B cell (primary cell): ENCODE data around the gene UNC119. TPM values are rescaled to one million over a fixed set of nuclear protein-coding genes. Genes with fewer than 3 reads are reported as not detected.

ENCODE experiments used
- ATAC-seq: fragments of 200-7000 bp; cut with Tn5 transposase; one replicate; pipeline ENCODE4 v1.10.0; 2021; ENCODE audit warnings: low read depth, mild to moderate bottlenecking, moderate number of reproducible peaks, moderate library complexity
- CTCF ChIA-PET: fragments of 350-600 bp; sonication (Branson Sonifier 250); formaldehyde crosslinking; loops from one replicate; lab custom pipeline; 2021; ENCODE audit warnings: antibody characterized with exemption, inconsistent platforms; lab: Charles Lee
- POLR2A ChIA-PET: fragments of 350-600 bp; sonication (Branson Sonifier 250); formaldehyde crosslinking; loops from one replicate; lab custom pipeline; 2021; ENCODE audit warnings: antibody characterized with exemption; lab: Charles Lee
- DNase-seq: peaks from one replicate; pipeline ENCODE4 v3.0.0; 2013
- H2AFZ ChIP-seq: 2 replicates; pipeline ENCODE4 v1.6.1; 2012; ENCODE audit warnings: mild to moderate bottlenecking, low read depth, low read length; ENCODE audit not compliant: insufficient read depth, poor library complexity, severe bottlenecking
- H3K27ac ChIP-seq, 2 donors: 1 replicate in 1 of 2; 2 replicates in 1 of 2; pipeline ENCODE4 v1.5.1; 2012 to 2013; ENCODE audit warnings: low read length in 2 of 2, mild to moderate bottlenecking in 2 of 2, moderate library complexity in 1 of 2
- H3K27me3 ChIP-seq, 4 experiments: fragments of 200-600 bp in 1 of 4; sonication (generic) in 1 of 4; replicated peaks in 1 of 4; 1 replicate in 2 of 4; 2 replicates in 2 of 4; pipeline versions ENCODE4 v1.6.1 to v1.7.0; 2013 to 2016; ENCODE audit warnings: low read length in 3 of 4, mild to moderate bottlenecking in 2 of 4, mixed read lengths in 1 of 4, moderate library complexity in 1 of 4; ENCODE audit not compliant: insufficient read depth in 4 of 4, control insufficient read depth in 3 of 4; ENCODE audit errors: control extremely low read depth in 1 of 4
- H3K36me3 ChIP-seq, 2 experiments: replicated peaks in 1 of 2; 1 replicate in 1 of 2; 2 replicates in 1 of 2; pipeline versions ENCODE4 v1.6.1 to v1.7.1; 2013; ENCODE audit warnings: low read length in 1 of 2; ENCODE audit not compliant: insufficient read depth in 2 of 2, control insufficient read depth in 1 of 2; ENCODE audit errors: control extremely low read depth in 1 of 2, extremely low read depth in 1 of 2
- H3K4me1 ChIP-seq, 2 donors: fragments of 200-600 bp in 1 of 2; sonication (generic) in 1 of 2; 1 replicate in 1 of 2; 2 replicates in 1 of 2; pipeline versions ENCODE4 v1.5.1 to v1.6.1; 2013 to 2017; ENCODE audit warnings: low read length in 2 of 2; ENCODE audit not compliant: control insufficient read depth in 2 of 2, insufficient read depth in 2 of 2
- H3K4me2 ChIP-seq: replicated peaks from 2 replicates; pipeline ENCODE3; 2012; ENCODE audit warnings: mild to moderate bottlenecking, low read depth, low read length; ENCODE audit not compliant: poor library complexity, severe bottlenecking
- H3K4me3 ChIP-seq, 5 experiments: fragments of 200-600 bp in 1 of 5; sonication (generic) in 1 of 5; 1 replicate in 3 of 5; 2 replicates in 2 of 5; pipeline versions ENCODE4 v1.5.1 to v1.7.0; 2011 to 2016; ENCODE audit warnings: low read length in 4 of 5, mild to moderate bottlenecking in 4 of 5, low read depth in 2 of 5, control low read depth in 1 of 5, moderate library complexity in 1 of 5; ENCODE audit not compliant: insufficient read depth in 1 of 5; ENCODE audit errors: control extremely low read depth in 1 of 5, extremely low read depth in 1 of 5
- H3K79me2 ChIP-seq: fragments of 200-600 bp; sonication (generic); one replicate; pipeline ENCODE4 v1.6.0; 2016; ENCODE audit warnings: low read length; ENCODE audit not compliant: control insufficient read depth, insufficient read depth
- H3K9ac ChIP-seq: fragments of 200-600 bp; sonication (generic); 2 replicates; pipeline ENCODE4 v1.6.1; 2017; ENCODE audit warnings: mild to moderate bottlenecking, low read length, moderate library complexity
- H3K9me3 ChIP-seq, 3 donors: one replicate each; pipeline versions ENCODE4 v1.6.1 to v1.7.1; 2013; ENCODE audit warnings: low read length in 2 of 3; ENCODE audit not compliant: control insufficient read depth in 2 of 3, insufficient read depth in 1 of 3; ENCODE audit errors: control extremely low read depth in 1 of 3
- H4K20me1 ChIP-seq: 2 replicates; pipeline ENCODE4 v1.6.0; 2012; ENCODE audit warnings: mild to moderate bottlenecking, low read length; ENCODE audit not compliant: insufficient read depth, control insufficient read depth, poor library complexity, severe bottlenecking
- H3K27ac Mint-ChIP-seq: one replicate; pipeline ENCODE4 v1.8.0; 2021; ENCODE audit warnings: mixed read lengths
- H3K27me3 Mint-ChIP-seq: one replicate; pipeline ENCODE4 v1.8.0; 2021; ENCODE audit warnings: mixed read lengths
- H3K4me1 Mint-ChIP-seq: one replicate; pipeline ENCODE4 v1.8.0; 2021; ENCODE audit warnings: mixed read lengths
- H3K4me3 Mint-ChIP-seq: one replicate; pipeline ENCODE4 v1.8.0; 2021; ENCODE audit warnings: mixed read lengths
- H3K9me3 Mint-ChIP-seq: one replicate; pipeline ENCODE4 v1.8.0; 2022; ENCODE audit warnings: mixed read lengths; ENCODE audit not compliant: insufficient read depth
- EZH2 ChIP-seq: IDR thresholded peaks from 2 replicates; pipeline ENCODE4 v1.6.1; 2012; ENCODE audit warnings: borderline replicate concordance, low read depth, mild to moderate bottlenecking, moderate library complexity, low read length; ENCODE audit not compliant: insufficient read depth, poor library complexity, severe bottlenecking
- WGBS: methylation state at CpG from one replicate; pipeline ENCODE4 v1.1.5; 2013; ENCODE audit warnings: missing lambda C conversion rate; ENCODE audit not compliant: insufficient coverage; 5-methylcytosine and 5-hydroxymethylcytosine counted together
- intact Hi-C: fragments of 100-400 bp; cut with micrococcal nuclease; formaldehyde crosslinking; loops from one replicate; pipeline ENCODE4 v1.10.0; 2022
- polyA plus RNA-seq: library from polyadenylated mRNA; depleted of rRNA; stranded (reverse); fragments of >200 nt; gene quantifications from 2 replicates; pipeline ENCODE4 v1.2.3, GENCODE V29; 2012
- total RNA-seq, 2 donors: library from RNA; stranded (reverse); fragments of 120-200 nt in 1 of 2; gene quantifications; 1 replicate in 1 of 2; 2 replicates in 1 of 2; pipeline versions ENCODE4 v1.2.3 to v1.2.4, GENCODE V29; 2013 to 2022
- TF ChIP-seq, protein P1 (sequence below): fragments of 200-600 bp; IDR thresholded peaks from one replicate; pipeline ENCODE4 v1.8.0; 2022; ENCODE audit warnings: antibody characterized with exemption, mild to moderate bottlenecking

The UNC119 gene
- total and polyA plus RNA-seq, 2 donors (not counting 1 experiment from before 2014, with no cell fraction given) = 75.3 to 174 TPM

DNA sequence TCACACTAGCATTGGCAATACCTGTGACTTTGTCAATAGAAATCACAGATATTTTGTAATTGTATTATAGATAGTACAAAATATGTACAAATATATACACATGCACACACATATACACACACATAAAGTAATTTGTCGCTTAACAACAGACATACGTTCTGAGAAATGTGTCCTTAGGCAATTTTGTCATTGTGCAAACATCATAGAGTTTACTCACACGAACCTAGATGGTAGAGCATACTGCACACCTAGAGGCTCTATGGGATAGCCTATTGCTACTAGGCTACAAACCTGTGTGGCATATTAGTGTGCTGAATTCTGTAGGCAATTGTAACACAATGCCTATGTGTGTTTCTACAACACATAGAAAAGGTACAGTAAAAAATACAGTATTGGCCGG, 11.0 kb downstream of the UNC119 start:
- POLR2A ChIA-PET = no interaction called here
- intact Hi-C loops = no loop called here
- H3K4me1 Mint-ChIP-seq = peaks cover 15% of the 10 kb centered on the region

DNA sequence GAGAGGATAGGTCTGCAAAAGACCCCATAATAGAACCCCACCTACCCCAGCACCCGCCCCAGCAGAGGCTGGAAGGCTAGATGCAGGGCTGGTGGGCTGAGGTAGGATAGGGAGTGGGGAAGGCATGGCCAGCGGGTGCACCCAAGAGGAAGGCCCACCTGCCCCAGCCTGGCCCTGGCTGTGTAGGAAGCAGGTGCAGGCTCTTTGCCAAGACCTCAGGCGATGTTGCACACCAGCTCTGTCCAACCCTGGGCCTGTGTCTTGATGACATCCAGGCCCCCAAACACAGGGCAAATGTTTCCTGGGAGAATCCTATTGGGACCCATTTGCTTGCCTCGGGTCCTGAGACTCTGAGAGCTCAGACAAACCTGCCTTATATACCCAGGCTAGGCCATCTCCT, 12.2 kb downstream of the UNC119 start:
- no peak for TF ChIP-seq EZH2
- TF ChIP-seq, protein P1, sequence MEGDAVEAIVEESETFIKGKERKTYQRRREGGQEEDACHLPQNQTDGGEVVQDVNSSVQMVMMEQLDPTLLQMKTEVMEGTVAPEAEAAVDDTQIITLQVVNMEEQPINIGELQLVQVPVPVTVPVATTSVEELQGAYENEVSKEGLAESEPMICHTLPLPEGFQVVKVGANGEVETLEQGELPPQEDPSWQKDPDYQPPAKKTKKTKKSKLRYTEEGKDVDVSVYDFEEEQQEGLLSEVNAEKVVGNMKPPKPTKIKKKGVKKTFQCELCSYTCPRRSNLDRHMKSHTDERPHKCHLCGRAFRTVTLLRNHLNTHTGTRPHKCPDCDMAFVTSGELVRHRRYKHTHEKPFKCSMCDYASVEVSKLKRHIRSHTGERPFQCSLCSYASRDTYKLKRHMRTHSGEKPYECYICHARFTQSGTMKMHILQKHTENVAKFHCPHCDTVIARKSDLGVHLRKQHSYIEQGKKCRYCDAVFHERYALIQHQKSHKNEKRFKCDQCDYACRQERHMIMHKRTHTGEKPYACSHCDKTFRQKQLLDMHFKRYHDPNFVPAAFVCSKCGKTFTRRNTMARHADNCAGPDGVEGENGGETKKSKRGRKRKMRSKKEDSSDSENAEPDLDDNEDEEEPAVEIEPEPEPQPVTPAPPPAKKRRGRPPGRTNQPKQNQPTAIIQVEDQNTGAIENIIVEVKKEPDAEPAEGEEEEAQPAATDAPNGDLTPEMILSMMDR = no peak
- H3K4me3 ChIP-seq = no peak overlapping the region
- Mint-ChIP-seq H3K4me1 (peaks cover 11% of the 10 kb centered on the region), H3K27me3 (no peaks in the 10 kb centered on the region), H3K4me3 (no peak overlapping the region), H3K9me3 (no peaks in the 10 kb centered on the region), H3K27ac (no peak overlapping the region)
- intact Hi-C loops = loop anchor here (1.0 kb wide), 1 partner anchor 46 kb away; no protein-coding TSS in a partner anchor
- H3K4me2 ChIP-seq = no peak overlapping the region
- no peaks in the 10 kb centered on the region for H4K20me1 ChIP-seq
- 78% methylated on average over 3 of the region's 4 CpGs for WGBS
- H3K9ac ChIP-seq = no peak overlapping the region
- peaks cover 4 to 13% of the 10 kb centered on the region in 2 donors for H3K4me1 ChIP-seq
- H3K27me3 ChIP-seq = no peaks in the 10 kb centered on the region
- ChIA-PET POLR2A (no interaction called here), CTCF (interaction anchor here (0.7 to 1.9 kb wide), 11 partner anchors 10 to 153 kb away, joined by 3 to 13 read pairs (median 3); partner anchors contain the start of genes ALDOC and PIGS)
- ATAC-seq = no peak
- H3K27ac ChIP-seq = no peak overlapping the region
- no peaks in the 10 kb centered on the region for H3K9me3 ChIP-seq
- H2AFZ ChIP-seq = no peak overlapping the region
- no peaks in the 10 kb centered on the region for H3K79me2 ChIP-seq
- peaks cover 0 to under 1% of the 10 kb centered on the region in 2 experiments for H3K36me3 ChIP-seq
- DNase-seq = no peak

More for the DNA sequence above, 11.0 kb downstream of the UNC119 start:
- Mint-ChIP-seq H3K4me3 (no peak overlapping the region), H3K27ac (no peak overlapping the region), H3K9me3 (no peaks in the 10 kb centered on the region), H3K27me3 (no peaks in the 10 kb centered on the region)
- Histone ChIP-seq H3K9ac (no peak overlapping the region), H3K79me2 (no peaks in the 10 kb centered on the region), H3K4me3 (no peak overlapping the region), H2AFZ (no peak overlapping the region), H3K36me3 (peaks cover 0 to 10% of the 10 kb centered on the region in 2 experiments), H3K27ac (no peak overlapping the region), H3K4me1 (peaks cover 4 to 14% of the 10 kb centered on the region in 2 donors), H4K20me1 (no peaks in the 10 kb centered on the region), H3K27me3 (no peaks in the 10 kb centered on the region), H3K9me3 (no peaks in the 10 kb centered on the region), H3K4me2 (no peak overlapping the region)
- 100% methylated on average over 4 of the region's 4 CpGs for WGBS
- CTCF ChIA-PET = interaction anchor here (0.6 to 1.8 kb wide), 4 partner anchors 47 to 222 kb away, joined by 3 to 13 read pairs (median 4); no protein-coding TSS in a partner anchor
- ATAC-seq (no peak), DNase-seq (no peak)
- TF ChIP-seq, protein P1 = no peak
- TF ChIP-seq EZH2 = no peak
